Stimulated activated CD8-positive, alpha-beta memory T cell treated with anti-CD3 and anti-CD28 coated beads, Interleukin-4, amount 100 ng/mL, for 24 hours (primary cell): Measurements from ENCODE around the gene CBX4.

Experiments
- DNase-seq: peaks from one replicate; pipeline ENCODE4 v3.0.0-alpha.2; 2020; ENCODE audit warnings: low read depth

Gene CBX4

GRCh38 chr17:79785900-79786810 is 53.1 kb downstream of the CBX4 start:
- no peak for DNase-seq

GRCh38 chr17:79785017-79785899 is 54.0 kb downstream of the CBX4 start:
- no peak for DNase-seq

DNA sequence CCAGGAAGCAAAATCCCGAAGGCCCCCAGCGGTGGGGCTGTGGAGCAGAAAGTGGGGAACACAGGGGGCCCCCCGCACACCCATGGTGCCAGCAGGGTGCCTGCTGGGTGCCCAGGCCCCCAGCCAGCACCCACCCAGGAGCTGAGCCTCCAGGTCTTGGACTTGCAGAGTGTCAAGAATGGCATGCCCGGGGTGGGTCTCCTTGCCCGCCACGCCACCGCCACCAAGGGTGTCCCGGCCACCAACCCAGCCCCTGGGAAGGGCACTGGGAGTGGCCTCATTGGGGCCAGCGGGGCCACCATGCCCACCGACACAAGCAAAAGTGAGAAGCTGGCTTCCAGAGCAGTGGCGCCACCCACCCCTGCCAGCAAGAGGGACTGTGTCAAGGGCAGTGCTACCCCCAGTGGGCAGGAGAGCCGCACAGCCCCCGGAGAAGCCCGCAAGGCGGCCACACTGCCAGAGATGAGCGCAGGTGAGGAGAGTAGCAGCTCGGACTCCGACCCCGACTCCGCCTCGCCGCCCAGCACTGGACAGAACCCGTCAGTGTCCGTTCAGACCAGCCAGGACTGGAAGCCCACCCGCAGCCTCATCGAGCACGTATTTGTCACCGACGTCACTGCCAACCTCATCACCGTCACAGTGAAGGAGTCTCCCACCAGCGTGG is 54.8 kb downstream of the CBX4 start:
- DNase-seq, result no peak

GRCh38 chr17:79783891-79784290 is 55.3 kb downstream of the CBX4 start:
- no peak for DNase-seq
